VCaP (cell line): ENCODE measurements around the gene CHRNE.

Experiments
- H3K27ac ChIP-seq: fragments of 450-650 bp; 2 replicates; pipeline ENCODE4 v1.5.1; 2017
- TF ChIP-seq, protein P1 (sequence below): fragments of 450-650 bp; conservative IDR thresholded peaks from 2 replicates; pipeline ENCODE4 v1.5.1; 2017; ENCODE audit warnings: mild to moderate bottlenecking, moderate library complexity

CHRNE gene

DNA sequence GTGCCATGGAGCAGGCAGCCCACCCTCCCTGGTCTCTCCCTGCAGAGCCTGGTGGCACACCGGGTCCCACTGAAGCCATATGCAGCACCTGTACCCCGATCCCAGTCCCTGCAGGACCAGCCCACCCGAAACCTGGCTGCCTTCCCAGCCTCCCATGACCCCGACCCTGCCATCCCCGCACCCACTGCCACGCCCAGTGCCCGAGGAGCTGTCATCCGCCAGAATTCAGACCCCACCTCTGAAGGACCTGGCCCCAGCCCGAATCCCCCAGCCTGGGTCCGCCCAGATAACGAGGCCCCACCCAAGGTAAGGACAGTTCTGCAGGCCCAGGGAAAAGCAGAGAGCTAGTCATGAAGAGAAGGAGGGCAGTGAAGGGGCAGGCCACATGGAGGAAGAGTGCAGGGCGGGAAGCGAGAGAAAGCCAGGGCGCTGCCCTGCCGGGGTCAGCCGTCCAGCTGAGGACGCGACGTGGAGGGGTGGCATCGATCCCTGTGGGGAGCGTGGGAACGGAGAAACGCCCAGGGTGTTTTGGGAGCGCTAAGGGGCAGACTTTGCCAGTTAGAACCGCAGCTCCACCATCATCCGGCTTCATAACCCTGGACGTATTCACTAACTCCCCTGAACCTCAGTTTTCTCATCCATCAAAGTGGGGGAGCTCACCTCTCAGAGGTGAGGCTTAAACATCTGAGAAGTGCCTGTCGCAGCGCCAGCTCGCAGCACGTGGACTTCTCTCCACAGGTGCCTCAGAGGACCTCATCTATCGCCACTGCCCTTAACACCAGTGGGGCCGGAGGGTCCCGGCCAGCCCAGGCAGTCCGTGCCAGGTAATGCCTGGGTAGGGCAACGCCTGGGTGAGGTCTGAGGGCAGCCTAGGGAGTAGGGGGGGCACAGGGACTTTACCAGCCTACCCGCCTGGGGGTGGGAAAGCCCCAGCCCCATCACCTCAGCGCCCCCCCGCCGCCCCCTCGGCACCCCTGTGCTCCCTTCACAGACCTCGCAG is 11.2 kb downstream of the CHRNE start:
- H3K27ac ChIP-seq = no peak overlapping the region
- TF ChIP-seq, protein P1, sequence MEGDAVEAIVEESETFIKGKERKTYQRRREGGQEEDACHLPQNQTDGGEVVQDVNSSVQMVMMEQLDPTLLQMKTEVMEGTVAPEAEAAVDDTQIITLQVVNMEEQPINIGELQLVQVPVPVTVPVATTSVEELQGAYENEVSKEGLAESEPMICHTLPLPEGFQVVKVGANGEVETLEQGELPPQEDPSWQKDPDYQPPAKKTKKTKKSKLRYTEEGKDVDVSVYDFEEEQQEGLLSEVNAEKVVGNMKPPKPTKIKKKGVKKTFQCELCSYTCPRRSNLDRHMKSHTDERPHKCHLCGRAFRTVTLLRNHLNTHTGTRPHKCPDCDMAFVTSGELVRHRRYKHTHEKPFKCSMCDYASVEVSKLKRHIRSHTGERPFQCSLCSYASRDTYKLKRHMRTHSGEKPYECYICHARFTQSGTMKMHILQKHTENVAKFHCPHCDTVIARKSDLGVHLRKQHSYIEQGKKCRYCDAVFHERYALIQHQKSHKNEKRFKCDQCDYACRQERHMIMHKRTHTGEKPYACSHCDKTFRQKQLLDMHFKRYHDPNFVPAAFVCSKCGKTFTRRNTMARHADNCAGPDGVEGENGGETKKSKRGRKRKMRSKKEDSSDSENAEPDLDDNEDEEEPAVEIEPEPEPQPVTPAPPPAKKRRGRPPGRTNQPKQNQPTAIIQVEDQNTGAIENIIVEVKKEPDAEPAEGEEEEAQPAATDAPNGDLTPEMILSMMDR = no peak

- TF ChIP-seq, protein P1 = no peak
- no peak overlapping the region for H3K27ac ChIP-seq
These were observed 15.3 kb downstream of the CHRNE start for GRCh38 chr17:4887581-4887980.

GRCh38 chr17:4886830-4887229 is 16.1 kb downstream of the CHRNE start:
- TF ChIP-seq, protein P1 = no peak
- H3K27ac ChIP-seq = no peak overlapping the region

DNA sequence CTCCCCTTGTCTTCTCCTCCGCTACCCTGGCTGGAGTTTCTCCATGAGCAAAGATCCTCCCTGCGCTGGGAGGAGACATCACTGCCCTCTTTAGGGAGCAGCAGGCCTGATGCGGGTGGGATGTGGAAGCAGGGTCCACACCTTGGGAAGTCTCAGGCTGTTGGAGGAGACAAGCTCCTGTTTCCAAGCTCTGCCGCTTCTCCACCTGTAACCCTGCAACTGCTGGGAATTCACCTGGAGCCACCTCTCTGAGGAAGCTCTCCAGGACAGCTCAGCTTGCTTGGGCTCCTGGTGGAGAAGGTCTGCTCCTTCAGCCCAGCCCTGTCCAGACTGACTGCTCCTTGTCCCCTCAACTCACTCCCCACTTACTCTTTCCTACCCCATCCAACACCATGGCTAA is 18.4 kb downstream of the CHRNE start:
- no peak overlapping the region for H3K27ac ChIP-seq
- TF ChIP-seq, protein P1 = no peak

DNA sequence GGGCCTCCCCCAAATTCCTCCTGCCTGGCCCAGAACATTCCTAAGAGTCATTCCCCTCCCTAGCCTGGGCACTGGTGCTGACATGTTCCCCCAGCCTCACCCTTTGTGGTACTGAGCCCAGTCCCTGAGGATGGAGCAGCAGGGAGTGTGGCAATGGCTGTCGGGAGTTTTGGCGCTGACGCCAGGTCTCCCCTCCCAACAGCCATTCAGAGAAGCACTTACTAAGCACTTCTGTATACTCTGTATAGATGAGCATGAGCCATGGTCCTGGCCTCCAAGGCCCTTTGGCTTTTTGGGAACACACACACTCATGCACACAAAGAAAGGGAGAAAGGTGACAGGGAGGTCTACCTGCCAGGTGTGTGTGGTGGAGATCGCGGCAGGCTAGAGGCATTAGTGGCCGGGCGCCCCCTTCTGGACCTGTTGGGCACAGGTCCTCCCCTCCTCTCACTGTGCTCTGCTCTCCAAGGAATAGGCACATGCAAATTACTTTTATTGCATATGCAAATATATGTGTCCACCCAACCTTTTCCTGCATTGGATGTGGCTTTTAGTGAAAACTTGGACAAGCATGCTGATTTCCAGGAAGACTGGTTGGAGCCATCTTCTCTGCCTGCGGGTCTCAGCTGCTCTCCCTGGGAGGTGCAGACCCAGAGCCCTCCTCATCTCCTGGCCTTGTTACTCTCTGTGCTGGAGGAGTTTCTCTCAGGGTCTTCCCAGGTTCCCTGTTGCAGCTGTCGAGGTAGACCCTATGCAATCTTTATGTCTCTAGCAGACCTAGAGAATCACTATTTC is 20.9 kb downstream of the CHRNE start:
- TF ChIP-seq, protein P1 = peak; percentile 84
- H3K27ac ChIP-seq = no peak overlapping the region

- H3K27ac ChIP-seq = no peak overlapping the region
- TF ChIP-seq, protein P1 = no peak
These were observed 22.0 kb downstream of the CHRNE start for GRCh38 chr17:4880857-4881256.

DNA sequence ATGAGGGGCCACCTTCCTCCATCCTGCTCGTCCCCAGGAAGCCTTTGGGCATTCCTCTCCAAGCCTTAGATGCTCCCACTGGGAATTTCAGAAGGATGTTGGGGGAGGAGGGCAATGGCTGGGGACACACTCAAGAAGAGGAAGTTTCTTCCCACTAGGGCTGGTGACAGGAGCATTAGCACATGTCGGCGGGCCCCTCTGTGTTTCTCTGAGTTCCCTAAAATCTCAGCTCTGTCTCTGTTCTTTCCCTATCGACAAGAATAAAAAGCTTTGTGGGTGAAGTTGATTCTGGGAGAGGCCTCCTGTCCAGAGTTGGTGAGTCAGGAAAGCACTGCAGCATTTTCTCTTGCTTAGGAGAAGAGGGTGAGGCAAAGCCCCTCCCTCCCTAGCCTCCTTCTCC is 23.3 kb downstream of the CHRNE start:
- TF ChIP-seq, protein P1 = no peak
- H3K27ac ChIP-seq = no peak overlapping the region
